H9 (cell line): ENCODE measurements around the gene KRT31. TPM values are rescaled to one million over a fixed set of nuclear protein-coding genes. Genes with fewer than 3 reads are reported as not detected.

Experiments
- DNase-seq: peaks from one replicate; pipeline ENCODE4 v3.0.0-alpha.2; 2017
- H2AFZ ChIP-seq: one replicate; pipeline ENCODE4 v1.6.1; 2013; ENCODE audit warnings: mild to moderate bottlenecking, low read length, control low read depth, moderate library complexity
- H2AK5ac ChIP-seq: 2 replicates; pipeline ENCODE4 v1.6.1; 2013; ENCODE audit warnings: low read length, control low read depth, mixed read lengths; ENCODE audit not compliant: insufficient read length
- H2BK120ac ChIP-seq: one replicate; pipeline ENCODE4 v1.6.1; 2013; ENCODE audit warnings: low read depth, mild to moderate bottlenecking, low read length, control low read depth, inconsistent platforms; ENCODE audit not compliant: poor library complexity, severe bottlenecking
- H2BK12ac ChIP-seq: 2 replicates; pipeline ENCODE4 v1.6.1; 2013; ENCODE audit warnings: low read length, control low read depth, mixed read lengths, low read depth; ENCODE audit not compliant: insufficient read length
- H2BK15ac ChIP-seq: 2 replicates; pipeline ENCODE4 v1.6.1; 2013; ENCODE audit warnings: low read depth, low read length, control low read depth
- H2BK20ac ChIP-seq: one replicate; pipeline ENCODE4 v1.6.1; 2013; ENCODE audit warnings: low read depth, mild to moderate bottlenecking, low read length, control low read depth, inconsistent platforms; ENCODE audit not compliant: poor library complexity, severe bottlenecking
- H2BK5ac ChIP-seq: 2 replicates; pipeline ENCODE4 v1.6.1; 2013; ENCODE audit warnings: low read length, control low read depth, mixed read lengths; ENCODE audit not compliant: insufficient read length
- H3K14ac ChIP-seq: 2 replicates; pipeline ENCODE4 v1.6.1; 2013; ENCODE audit warnings: low read length, control low read depth; ENCODE audit not compliant: insufficient read depth
- H3K18ac ChIP-seq: 2 replicates; pipeline ENCODE4 v1.6.1; 2013; ENCODE audit warnings: low read depth, mild to moderate bottlenecking, mixed read lengths, low read length, control low read depth; ENCODE audit not compliant: insufficient read length
- H3K23ac ChIP-seq: 2 replicates; pipeline ENCODE4 v1.6.1; 2013; ENCODE audit warnings: low read length, control low read depth, mixed read lengths, low read depth; ENCODE audit not compliant: insufficient read length
- H3K23me2 ChIP-seq: 2 replicates; pipeline ENCODE4 v1.6.1; 2013; ENCODE audit warnings: low read depth, mild to moderate bottlenecking, mixed read lengths, low read length, control low read depth; ENCODE audit not compliant: insufficient read length, poor library complexity, severe bottlenecking
- H3K27ac ChIP-seq: 2 replicates; pipeline ENCODE4 v1.5.1; 2013; ENCODE audit warnings: low read length, control low read depth, mixed read lengths, low read depth; ENCODE audit not compliant: insufficient read length
- H3K27me3 ChIP-seq: 2 replicates; pipeline ENCODE4 v1.6.1; 2013; ENCODE audit warnings: low read length, control low read depth, inconsistent platforms; ENCODE audit not compliant: insufficient read depth
- H3K4ac ChIP-seq: 2 replicates; pipeline ENCODE4 v1.6.1; 2013; ENCODE audit warnings: low read depth, mild to moderate bottlenecking, control low read depth, inconsistent platforms, low read length, moderate library complexity
- H3K4me1 ChIP-seq: 2 replicates; pipeline ENCODE4 v1.6.1; 2013; ENCODE audit warnings: low read length, control low read depth, inconsistent platforms; ENCODE audit not compliant: insufficient read depth
- H3K4me2 ChIP-seq: 2 replicates; pipeline ENCODE4 v1.6.1; 2013; ENCODE audit warnings: low read length, control low read depth, mixed read lengths; ENCODE audit not compliant: insufficient read length, insufficient read depth
- H3K56ac ChIP-seq: 2 replicates; pipeline ENCODE4 v1.6.1; 2013; ENCODE audit warnings: low read depth, mild to moderate bottlenecking, mixed read lengths, low read length, control low read depth; ENCODE audit not compliant: insufficient read length
- H3K79me1 ChIP-seq: 2 replicates; pipeline ENCODE4 v1.6.1; 2013; ENCODE audit warnings: low read depth, mild to moderate bottlenecking, moderate library complexity, low read length, control low read depth, inconsistent platforms; ENCODE audit not compliant: insufficient read depth, poor library complexity, severe bottlenecking
- H3K79me2 ChIP-seq: 2 replicates; pipeline ENCODE4 v1.6.1; 2013; ENCODE audit warnings: low read length, control low read depth, inconsistent platforms; ENCODE audit not compliant: insufficient read depth
- H3K9ac ChIP-seq: 2 replicates; pipeline ENCODE4 v1.6.1; 2013; ENCODE audit warnings: low read length, control low read depth, mixed read lengths; ENCODE audit not compliant: insufficient read length; ENCODE audit errors: extremely low read depth
- H3K9me3 ChIP-seq: one replicate; pipeline ENCODE4 v1.6.1; 2013; ENCODE audit warnings: low read depth, low read length, inconsistent platforms; ENCODE audit not compliant: control insufficient read depth
- H3T11ph ChIP-seq: one replicate; pipeline ENCODE4 v1.6.1; 2013; ENCODE audit warnings: mild to moderate bottlenecking, low read length, control low read depth, inconsistent platforms
- H4K20me1 ChIP-seq: one replicate; pipeline ENCODE4 v1.6.1; 2013; ENCODE audit not compliant: control insufficient read depth, insufficient read length, insufficient read depth
- H4K5ac ChIP-seq: 2 replicates; pipeline ENCODE4 v1.6.1; 2013; ENCODE audit warnings: low read depth, mild to moderate bottlenecking, mixed read lengths, low read length, control low read depth; ENCODE audit not compliant: insufficient read length
- H4K8ac ChIP-seq: replicated peaks from 2 replicates; pipeline ENCODE4 v1.6.1; 2013; ENCODE audit warnings: low read length, control low read depth, mixed read lengths, low read depth; ENCODE audit not compliant: insufficient read length
- H4K91ac ChIP-seq: 2 replicates; pipeline ENCODE4 v1.6.1; 2013; ENCODE audit warnings: low read depth, mild to moderate bottlenecking, moderate library complexity, mixed read lengths, low read length, control low read depth; ENCODE audit not compliant: insufficient read length
- H3K27ac Mint-ChIP-seq, 3 experiments: 2 replicates in 2 of 3; 3 replicates in 1 of 3; pipeline ENCODE4 v1.8.0; 2020 to 2021; ENCODE audit warnings: mixed read lengths in 3 of 3, mild to moderate bottlenecking in 1 of 3, moderate library complexity in 1 of 3
- H3K27me3 Mint-ChIP-seq: 2 replicates; pipeline ENCODE4 v1.8.0; 2021; ENCODE audit warnings: low read depth, mild to moderate bottlenecking, moderate library complexity, mixed read lengths
- H3K36me3 Mint-ChIP-seq, 3 experiments: 2 replicates in 2 of 3; 3 replicates in 1 of 3; pipeline ENCODE4 v1.8.0; 2020 to 2021; ENCODE audit warnings: low read depth in 3 of 3, mixed read lengths in 3 of 3; ENCODE audit not compliant: insufficient read depth in 1 of 3
- H3K4me1 Mint-ChIP-seq, 2 experiments: 2 replicates each; pipeline ENCODE4 v1.8.0; 2020; ENCODE audit warnings: mixed read lengths in 2 of 2
- H3K4me3 Mint-ChIP-seq, 2 experiments: 2 replicates in 1 of 2; 3 replicates in 1 of 2; pipeline ENCODE4 v1.8.0; 2020 to 2021; ENCODE audit warnings: mild to moderate bottlenecking in 2 of 2, mixed read lengths in 2 of 2, moderate library complexity in 1 of 2
- H3K9me3 Mint-ChIP-seq, 2 experiments: 2 replicates in 1 of 2; 3 replicates in 1 of 2; pipeline ENCODE4 v1.8.0; 2020; ENCODE audit warnings: mild to moderate bottlenecking in 2 of 2, mixed read lengths in 2 of 2, moderate library complexity in 1 of 2
- WGBS: extraction: QIAGEN DNeasy Blood & Tissue Kit; methylation state at CpG from one replicate; pipeline ENCODE4 v1.1.7; 2013; ENCODE audit warnings: missing lambda C conversion rate, low lambda C conversion rate, mixed read lengths; ENCODE audit not compliant: insufficient read length; ENCODE audit errors: extremely low coverage; 5-methylcytosine and 5-hydroxymethylcytosine counted together
- total RNA-seq: library from RNA; stranded (reverse); gene quantifications from 2 replicates; pipeline ENCODE4 v1.2.1, GENCODE V29; 2021
- TF ChIP-seq, protein P1 (sequence below): fragments of 200-600 bp; sonication (generic); conservative IDR thresholded peaks from 3 replicates; pipeline ENCODE4 v1.8.0; 2021; ENCODE audit warnings: antibody characterized with exemption, mild to moderate bottlenecking

KRT31 gene
- total RNA-seq, 1 experiment from 2014 or later, result not detected

DNA sequence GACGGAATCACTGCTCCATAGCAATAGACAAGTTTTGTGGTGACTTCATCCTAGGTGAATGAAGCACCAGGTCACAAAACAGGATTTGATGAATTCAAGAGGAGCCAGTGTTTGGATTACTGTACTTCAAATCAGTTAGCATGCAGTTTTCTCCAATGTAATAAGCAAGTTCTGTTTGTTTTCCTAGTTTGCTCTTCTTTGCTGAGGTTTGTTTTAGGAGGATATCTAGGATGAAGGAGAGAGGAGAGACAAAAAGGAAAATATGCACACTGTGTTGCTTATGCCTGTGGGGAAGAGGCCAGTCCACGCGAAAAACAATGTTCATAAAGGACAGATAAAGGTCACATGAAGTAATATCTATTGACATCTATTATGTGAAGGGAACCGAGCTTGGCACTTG, 18.0 kb upstream of the KRT31 start:
- H3K4ac ChIP-seq, result no peak overlapping the region
- no CpG with 5 or more reads among the region's 4 CpGs for WGBS

More for the DNA sequence above, 18.0 kb upstream of the KRT31 start:
- TF ChIP-seq, protein P1, sequence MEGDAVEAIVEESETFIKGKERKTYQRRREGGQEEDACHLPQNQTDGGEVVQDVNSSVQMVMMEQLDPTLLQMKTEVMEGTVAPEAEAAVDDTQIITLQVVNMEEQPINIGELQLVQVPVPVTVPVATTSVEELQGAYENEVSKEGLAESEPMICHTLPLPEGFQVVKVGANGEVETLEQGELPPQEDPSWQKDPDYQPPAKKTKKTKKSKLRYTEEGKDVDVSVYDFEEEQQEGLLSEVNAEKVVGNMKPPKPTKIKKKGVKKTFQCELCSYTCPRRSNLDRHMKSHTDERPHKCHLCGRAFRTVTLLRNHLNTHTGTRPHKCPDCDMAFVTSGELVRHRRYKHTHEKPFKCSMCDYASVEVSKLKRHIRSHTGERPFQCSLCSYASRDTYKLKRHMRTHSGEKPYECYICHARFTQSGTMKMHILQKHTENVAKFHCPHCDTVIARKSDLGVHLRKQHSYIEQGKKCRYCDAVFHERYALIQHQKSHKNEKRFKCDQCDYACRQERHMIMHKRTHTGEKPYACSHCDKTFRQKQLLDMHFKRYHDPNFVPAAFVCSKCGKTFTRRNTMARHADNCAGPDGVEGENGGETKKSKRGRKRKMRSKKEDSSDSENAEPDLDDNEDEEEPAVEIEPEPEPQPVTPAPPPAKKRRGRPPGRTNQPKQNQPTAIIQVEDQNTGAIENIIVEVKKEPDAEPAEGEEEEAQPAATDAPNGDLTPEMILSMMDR, result no peak
- Histone ChIP-seq H3K79me1 (no peaks in the 10 kb centered on the region), H4K91ac (no peak overlapping the region), H2BK15ac (no peak overlapping the region), H3K23me2 (no peaks in the 10 kb centered on the region), H3K23ac (no peak overlapping the region), H3K4me1 (peaks cover 4% of the 10 kb centered on the region), H3K79me2 (no peaks in the 10 kb centered on the region), H3K18ac (no peak overlapping the region), H2AK5ac (no peak overlapping the region), H2BK20ac (no peak overlapping the region), H3K9me3 (no peaks in the 10 kb centered on the region), H3K4me2 (no peak overlapping the region), H2BK12ac (no peak overlapping the region), H4K5ac (no peak overlapping the region), H3K56ac (no peak overlapping the region), H3K9ac (no peak overlapping the region), H4K20me1 (no peaks in the 10 kb centered on the region), H4K8ac (no peak overlapping the region), H2BK5ac (no peak overlapping the region), H3K14ac (no peak overlapping the region), H2BK120ac (no peak overlapping the region), H2AFZ (no peak overlapping the region), H3K27ac (no peak overlapping the region), H3K27me3 (no peaks in the 10 kb centered on the region), H3T11ph (no peak overlapping the region)
- no peak overlapping the region for H3K27ac Mint-ChIP-seq
- no peaks in the 10 kb centered on the region for H3K9me3 Mint-ChIP-seq
- no peaks in the 10 kb centered on the region for H3K36me3 Mint-ChIP-seq
- peaks cover 5% of the 10 kb centered on the region; the same call in 1 of the 2 replicates for H3K27me3 Mint-ChIP-seq
- no peak overlapping the region for H3K4me3 Mint-ChIP-seq
- no peak for DNase-seq
- peaks cover 36 to 38% of the 10 kb centered on the region in 2 experiments for H3K4me1 Mint-ChIP-seq
